Mucosa of rectum (tissue), 2 donors: Measurements from ENCODE around the gene FERMT2.

Experiments
- H3K27ac ChIP-seq, 2 donors: one replicate each; pipeline ENCODE4 v1.7.0; 2013; ENCODE audit warnings: inconsistent platforms in 2 of 2, low read depth in 2 of 2, low read length in 2 of 2
- H3K27me3 ChIP-seq, 2 donors: one replicate each; pipeline ENCODE4 v1.7.0; 2013; ENCODE audit warnings: low read length in 2 of 2; ENCODE audit not compliant: control insufficient read depth in 2 of 2, insufficient read depth in 2 of 2
- H3K36me3 ChIP-seq, 2 donors: one replicate each; pipeline ENCODE4 v1.7.0; 2013; ENCODE audit warnings: low read length in 2 of 2; ENCODE audit not compliant: control insufficient read depth in 2 of 2, insufficient read depth in 2 of 2
- H3K4me1 ChIP-seq, 2 donors: one replicate each; pipeline ENCODE4 v1.7.0; 2013; ENCODE audit warnings: low read length in 2 of 2, mild to moderate bottlenecking in 1 of 2; ENCODE audit not compliant: control insufficient read depth in 2 of 2, insufficient read depth in 2 of 2
- H3K4me3 ChIP-seq, 2 donors: one replicate each; pipeline ENCODE4 v1.7.0; 2013; ENCODE audit warnings: low read length in 2 of 2
- H3K9ac ChIP-seq, 2 donors: one replicate each; pipeline ENCODE4 v1.7.0; 2013; ENCODE audit warnings: low read length in 2 of 2, low read depth in 1 of 2, mild to moderate bottlenecking in 1 of 2
- H3K9me3 ChIP-seq, 2 donors: one replicate each; pipeline ENCODE4 v1.7.0; 2013; ENCODE audit warnings: low read length in 2 of 2; ENCODE audit not compliant: control insufficient read depth in 2 of 2
- donor health status: healthy.
- donor health status: Normal muscosa, but diverticular disease.

FERMT2 gene

GRCh38 chr14:52906141-52906601, 44.7 kb downstream of the FERMT2 start:
- peak overlapping the region in 1 of 2 donors; percentile 3 for H3K27ac ChIP-seq
- H3K9ac ChIP-seq = no peak overlapping the region
- no peaks in the 10 kb centered on the region for H3K9me3 ChIP-seq
- H3K4me1 ChIP-seq = no peaks in the 10 kb centered on the region
- H3K4me3 ChIP-seq = no peak overlapping the region
- H3K36me3 ChIP-seq = no peaks in the 10 kb centered on the region
- H3K27me3 ChIP-seq = no peaks in the 10 kb centered on the region

GRCh38 chr14:52902971-52903619, 47.8 kb downstream of the FERMT2 start:
- Histone ChIP-seq H3K27ac (no peak overlapping the region), H3K27me3 (no peaks in the 10 kb centered on the region), H3K4me1 (no peaks in the 10 kb centered on the region), H3K9ac (no peak overlapping the region), H3K36me3 (no peaks in the 10 kb centered on the region), H3K4me3 (no peak overlapping the region), H3K9me3 (no peaks in the 10 kb centered on the region)

GRCh38 chr14:52901357-52901980, 49.4 kb downstream of the FERMT2 start:
- H3K4me3 ChIP-seq = no peak overlapping the region
- no peaks in the 10 kb centered on the region for H3K27me3 ChIP-seq
- H3K36me3 ChIP-seq = no peaks in the 10 kb centered on the region
- no peaks in the 10 kb centered on the region for H3K9me3 ChIP-seq
- no peak overlapping the region for H3K9ac ChIP-seq
- H3K4me1 ChIP-seq = no peaks in the 10 kb centered on the region
- H3K27ac ChIP-seq = no peak overlapping the region

GRCh38 chr14:52900731-52901130, 50.1 kb downstream of the FERMT2 start:
- Histone ChIP-seq H3K4me1 (no peaks in the 10 kb centered on the region), H3K27me3 (no peaks in the 10 kb centered on the region), H3K4me3 (no peak overlapping the region), H3K9ac (no peak overlapping the region), H3K36me3 (no peaks in the 10 kb centered on the region), H3K27ac (no peak overlapping the region), H3K9me3 (no peaks in the 10 kb centered on the region)

- Histone ChIP-seq H3K27me3 (no peaks in the 10 kb centered on the region), H3K9ac (no peak overlapping the region), H3K27ac (no peak overlapping the region), H3K9me3 (no peaks in the 10 kb centered on the region), H3K4me1 (no peaks in the 10 kb centered on the region), H3K4me3 (no peak overlapping the region), H3K36me3 (no peaks in the 10 kb centered on the region)
Measured at GRCh38 chr14:52898496-52898895, 52.4 kb downstream of the FERMT2 start.

GRCh38 chr14:52895000-52895399, 55.9 kb downstream of the FERMT2 start:
- Histone ChIP-seq H3K9me3 (no peaks in the 10 kb centered on the region), H3K4me1 (no peaks in the 10 kb centered on the region), H3K4me3 (no peak overlapping the region), H3K27ac (no peak overlapping the region), H3K36me3 (no peaks in the 10 kb centered on the region), H3K9ac (no peak overlapping the region), H3K27me3 (no peaks in the 10 kb centered on the region)

GRCh38 chr14:52891800-52892199, 59.0 kb downstream of the FERMT2 start:
- no peaks in the 10 kb centered on the region for H3K27me3 ChIP-seq
- no peaks in the 10 kb centered on the region for H3K9me3 ChIP-seq
- H3K4me1 ChIP-seq = no peaks in the 10 kb centered on the region
- no peak overlapping the region for H3K9ac ChIP-seq
- no peak overlapping the region for H3K4me3 ChIP-seq
- no peak overlapping the region for H3K27ac ChIP-seq
- H3K36me3 ChIP-seq = no peaks in the 10 kb centered on the region

GRCh38 chr14:52888839-52889838, 61.7 kb downstream of the FERMT2 start:
- Histone ChIP-seq H3K4me1 (no peaks in the 10 kb centered on the region), H3K9me3 (no peaks in the 10 kb centered on the region), H3K27ac (no peak overlapping the region), H3K27me3 (no peaks in the 10 kb centered on the region), H3K36me3 (no peaks in the 10 kb centered on the region), H3K4me3 (no peak overlapping the region), H3K9ac (no peak overlapping the region)

GRCh38 chr14:52888159-52888558, 62.7 kb downstream of the FERMT2 start:
- no peaks in the 10 kb centered on the region for H3K27me3 ChIP-seq
- H3K4me3 ChIP-seq = no peak overlapping the region
- H3K36me3 ChIP-seq = no peaks in the 10 kb centered on the region
- H3K27ac ChIP-seq = no peak overlapping the region
- no peak overlapping the region for H3K9ac ChIP-seq
- no peaks in the 10 kb centered on the region for H3K4me1 ChIP-seq
- no peaks in the 10 kb centered on the region for H3K9me3 ChIP-seq

- Histone ChIP-seq H3K36me3 (no peaks in the 10 kb centered on the region), H3K27ac (no peak overlapping the region), H3K4me1 (no peaks in the 10 kb centered on the region), H3K9me3 (no peaks in the 10 kb centered on the region), H3K4me3 (no peak overlapping the region), H3K9ac (no peak overlapping the region), H3K27me3 (no peaks in the 10 kb centered on the region)
Measured at GRCh38 chr14:52885230-52885629, 65.6 kb downstream of the FERMT2 start.
